K562 treated with DMSO at 1 percent for 24 hours (cell line): ENCODE measurements around the gene NRF1. TPM values are rescaled to one million over a fixed set of nuclear protein-coding genes. Genes with fewer than 3 reads are reported as not detected.

ENCODE experiments used
- total RNA-seq: library from RNA; unstranded; fragments of 300-600 nt; gene quantifications from 2 replicates; pipeline ENCODE4 v1.2.3, GENCODE V29; 2022; ENCODE audit warnings: low read depth; ENCODE audit not compliant: insufficient read depth

Gene NRF1
- 9.9 and 11.3 TPM in 2 replicates for total RNA-seq

DNA sequence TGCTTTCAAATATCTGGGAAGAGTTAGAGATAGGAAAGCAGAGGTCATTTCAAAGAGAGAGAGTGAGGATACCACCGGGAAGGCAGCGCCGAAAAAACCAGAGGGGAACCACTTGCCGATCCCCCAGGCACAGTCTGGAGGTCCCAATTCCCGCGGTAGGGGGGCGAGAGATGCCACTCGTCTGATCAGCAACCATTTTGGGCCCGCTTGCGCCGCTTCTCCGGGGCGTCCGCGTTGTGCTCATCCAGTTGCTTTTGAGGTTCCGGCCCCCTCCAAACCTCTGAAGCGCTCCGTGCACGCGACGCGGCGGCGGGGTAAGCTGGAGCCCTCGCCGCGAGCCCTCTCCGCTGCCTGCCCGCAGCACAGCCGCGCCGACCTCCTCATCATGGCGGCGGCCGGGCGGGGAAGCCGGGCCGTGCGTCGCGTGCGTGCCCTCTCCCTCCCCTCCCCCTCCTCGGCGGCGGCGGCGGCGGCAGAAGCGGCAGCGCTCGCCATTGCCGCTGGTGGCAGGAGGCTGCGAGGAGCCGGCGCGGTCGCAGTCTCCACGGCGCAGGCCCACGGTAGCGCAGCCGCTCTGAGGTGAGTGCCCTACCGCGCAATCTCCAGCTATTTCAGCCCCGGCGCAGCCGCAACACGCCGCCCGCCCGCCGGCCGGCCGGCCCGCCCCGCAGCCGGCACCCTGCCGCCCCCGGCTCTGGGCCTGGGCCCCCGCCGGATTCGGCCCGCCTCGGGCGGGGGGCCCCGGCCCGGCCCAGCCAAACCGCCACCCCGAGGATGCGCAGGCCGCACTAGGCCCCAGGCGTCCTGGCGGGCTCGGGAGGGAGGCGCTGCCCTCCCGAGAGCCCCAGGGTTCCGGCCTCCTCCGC, at the start of gene NRF1:
TSS of gene NRF1 (plus strand) at position 475 of the 866 bp plus-strand sequence. CDS start 45,632 bp downstream, outside the sequence.

Other genes with a start within 250 kb of the NRF1 start
- gene STRIP2, start 177.3 kb upstream of the NRF1 start, total RNA-seq: 19.0 and 20.6 TPM in 2 replicates
- 2.2 TPM in 1 of 2 replicates, not detected in the other for gene SMKR1, start 109.2 kb upstream of the NRF1 start, total RNA-seq